C4-2B (cell line): ENCODE data around the gene SMARCA2.

ENCODE experiments used
- H3K27ac ChIP-seq: fragments of 450-650 bp; 2 replicates; pipeline ENCODE4 v1.5.1; 2017
- CTCF ChIP-seq: fragments of 450-650 bp; conservative IDR thresholded peaks from 2 replicates; pipeline ENCODE4 v1.5.1; 2017; ENCODE audit warnings: mild to moderate bottlenecking
- ZFX ChIP-seq: fragments of 450-650 bp; IDR thresholded peaks from 2 replicates; pipeline ENCODE4 v1.6.1; 2017

Gene SMARCA2

GRCh38 chr9:2014696-2015580 lies at the start of gene SMARCA2:
TSS of gene SMARCA2 (plus strand) at chr9:2015347. CDS start at chr9:2029023, 13,676 bp downstream.
- no peak for TF ChIP-seq ZFX
- no peak for TF ChIP-seq CTCF
- peak within 1 kb of the TSS; percentile 76 for H3K27ac ChIP-seq

- H3K27ac ChIP-seq, result no peak overlapping the region
- TF ChIP-seq ZFX (no peak), CTCF (peak; percentile 31)
Observed at GRCh38 chr9:1966725-1967366, 48.3 kb upstream of the SMARCA2 start.

- TF ChIP-seq ZFX, result no peak
- no peak for TF ChIP-seq CTCF
Observed at GRCh38 chr9:1969160-1969559, 46.0 kb upstream of the SMARCA2 start.

GRCh38 chr9:1969898-1970297 lies 45.2 kb upstream of the SMARCA2 start:
- no peak overlapping the region for H3K27ac ChIP-seq
- TF ChIP-seq CTCF (no peak), ZFX (no peak)

More at GRCh38 chr9:1969160-1969559, 46.0 kb upstream of the SMARCA2 start:
- H3K27ac ChIP-seq, result no peak overlapping the region

- TF ChIP-seq ZFX, result no peak
- no peak for TF ChIP-seq CTCF
- no peak overlapping the region for H3K27ac ChIP-seq
Observed at GRCh38 chr9:1972672-1973071, 42.5 kb upstream of the SMARCA2 start.

GRCh38 chr9:1977026-1977425 lies 38.1 kb upstream of the SMARCA2 start:
- no peak overlapping the region for H3K27ac ChIP-seq
- TF ChIP-seq ZFX (no peak), CTCF (no peak)

DNA sequence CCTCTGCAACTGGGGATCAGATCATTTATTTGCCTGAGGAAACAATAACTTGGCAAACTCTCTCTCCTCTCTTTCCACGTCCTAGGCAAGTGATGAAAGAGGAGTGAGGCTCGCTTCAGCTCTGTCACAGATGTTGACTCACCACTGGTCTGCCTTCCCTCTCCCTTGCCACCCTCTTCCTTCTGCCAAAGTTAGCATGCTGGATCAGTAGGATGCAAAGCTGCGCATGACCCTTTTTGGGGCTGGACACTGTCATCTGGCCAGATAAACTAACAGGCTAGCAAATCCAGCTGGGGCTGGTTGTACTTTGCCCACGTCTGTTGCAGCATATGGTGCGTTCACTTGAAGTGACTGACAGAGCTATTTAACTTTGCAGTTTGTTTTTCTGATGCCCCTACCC lies 36.2 kb upstream of the SMARCA2 start:
- TF ChIP-seq ZFX, result no peak
- TF ChIP-seq CTCF, result no peak
- no peak overlapping the region for H3K27ac ChIP-seq
